B cell (primary cell): ENCODE measurements around the gene MYORG. TPM values are rescaled to one million over a fixed set of nuclear protein-coding genes. Genes with fewer than 3 reads are reported as not detected.

ENCODE experiments used
- ATAC-seq: fragments of 200-7000 bp; cut with Tn5 transposase; one replicate; pipeline ENCODE4 v1.10.0; 2021; ENCODE audit warnings: low read depth, mild to moderate bottlenecking, moderate number of reproducible peaks, moderate library complexity
- CTCF ChIA-PET: fragments of 350-600 bp; sonication (Branson Sonifier 250); formaldehyde crosslinking; loops from one replicate; lab custom pipeline; 2021; ENCODE audit warnings: antibody characterized with exemption, inconsistent platforms; lab: Charles Lee
- POLR2A ChIA-PET: fragments of 350-600 bp; sonication (Branson Sonifier 250); formaldehyde crosslinking; loops from one replicate; lab custom pipeline; 2021; ENCODE audit warnings: antibody characterized with exemption; lab: Charles Lee
- DNase-seq: peaks from one replicate; pipeline ENCODE4 v3.0.0; 2013
- H2AFZ ChIP-seq: 2 replicates; pipeline ENCODE4 v1.6.1; 2012; ENCODE audit warnings: mild to moderate bottlenecking, low read depth, low read length; ENCODE audit not compliant: insufficient read depth, poor library complexity, severe bottlenecking
- H3K27ac ChIP-seq, 2 donors: 1 replicate in 1 of 2; 2 replicates in 1 of 2; pipeline ENCODE4 v1.5.1; 2012 to 2013; ENCODE audit warnings: low read length in 2 of 2, mild to moderate bottlenecking in 2 of 2, moderate library complexity in 1 of 2
- H3K27me3 ChIP-seq, 4 experiments: fragments of 200-600 bp in 1 of 4; sonication (generic) in 1 of 4; replicated peaks in 1 of 4; 1 replicate in 2 of 4; 2 replicates in 2 of 4; pipeline versions ENCODE4 v1.6.1 to v1.7.0; 2013 to 2016; ENCODE audit warnings: low read length in 3 of 4, mild to moderate bottlenecking in 2 of 4, mixed read lengths in 1 of 4, moderate library complexity in 1 of 4; ENCODE audit not compliant: insufficient read depth in 4 of 4, control insufficient read depth in 3 of 4; ENCODE audit errors: control extremely low read depth in 1 of 4
- H3K36me3 ChIP-seq, 2 experiments: replicated peaks in 1 of 2; 1 replicate in 1 of 2; 2 replicates in 1 of 2; pipeline versions ENCODE4 v1.6.1 to v1.7.1; 2013; ENCODE audit warnings: low read length in 1 of 2; ENCODE audit not compliant: insufficient read depth in 2 of 2, control insufficient read depth in 1 of 2; ENCODE audit errors: control extremely low read depth in 1 of 2, extremely low read depth in 1 of 2
- H3K4me1 ChIP-seq, 2 donors: fragments of 200-600 bp in 1 of 2; sonication (generic) in 1 of 2; 1 replicate in 1 of 2; 2 replicates in 1 of 2; pipeline versions ENCODE4 v1.5.1 to v1.6.1; 2013 to 2017; ENCODE audit warnings: low read length in 2 of 2; ENCODE audit not compliant: control insufficient read depth in 2 of 2, insufficient read depth in 2 of 2
- H3K4me2 ChIP-seq: replicated peaks from 2 replicates; pipeline ENCODE3; 2012; ENCODE audit warnings: mild to moderate bottlenecking, low read depth, low read length; ENCODE audit not compliant: poor library complexity, severe bottlenecking
- H3K4me3 ChIP-seq, 5 experiments: fragments of 200-600 bp in 1 of 5; sonication (generic) in 1 of 5; 1 replicate in 3 of 5; 2 replicates in 2 of 5; pipeline versions ENCODE4 v1.5.1 to v1.7.0; 2011 to 2016; ENCODE audit warnings: low read length in 4 of 5, mild to moderate bottlenecking in 4 of 5, low read depth in 2 of 5, control low read depth in 1 of 5, moderate library complexity in 1 of 5; ENCODE audit not compliant: insufficient read depth in 1 of 5; ENCODE audit errors: control extremely low read depth in 1 of 5, extremely low read depth in 1 of 5
- H3K79me2 ChIP-seq: fragments of 200-600 bp; sonication (generic); one replicate; pipeline ENCODE4 v1.6.0; 2016; ENCODE audit warnings: low read length; ENCODE audit not compliant: control insufficient read depth, insufficient read depth
- H3K9ac ChIP-seq: fragments of 200-600 bp; sonication (generic); 2 replicates; pipeline ENCODE4 v1.6.1; 2017; ENCODE audit warnings: mild to moderate bottlenecking, low read length, moderate library complexity
- H3K9me3 ChIP-seq, 3 donors: one replicate each; pipeline versions ENCODE4 v1.6.1 to v1.7.1; 2013; ENCODE audit warnings: low read length in 2 of 3; ENCODE audit not compliant: control insufficient read depth in 2 of 3, insufficient read depth in 1 of 3; ENCODE audit errors: control extremely low read depth in 1 of 3
- H4K20me1 ChIP-seq: 2 replicates; pipeline ENCODE4 v1.6.0; 2012; ENCODE audit warnings: mild to moderate bottlenecking, low read length; ENCODE audit not compliant: insufficient read depth, control insufficient read depth, poor library complexity, severe bottlenecking
- H3K27ac Mint-ChIP-seq: one replicate; pipeline ENCODE4 v1.8.0; 2021; ENCODE audit warnings: mixed read lengths
- H3K27me3 Mint-ChIP-seq: one replicate; pipeline ENCODE4 v1.8.0; 2021; ENCODE audit warnings: mixed read lengths
- H3K4me1 Mint-ChIP-seq: one replicate; pipeline ENCODE4 v1.8.0; 2021; ENCODE audit warnings: mixed read lengths
- H3K4me3 Mint-ChIP-seq: one replicate; pipeline ENCODE4 v1.8.0; 2021; ENCODE audit warnings: mixed read lengths
- H3K9me3 Mint-ChIP-seq: one replicate; pipeline ENCODE4 v1.8.0; 2022; ENCODE audit warnings: mixed read lengths; ENCODE audit not compliant: insufficient read depth
- CTCF ChIP-seq: fragments of 200-600 bp; IDR thresholded peaks from one replicate; pipeline ENCODE4 v1.8.0; 2022; ENCODE audit warnings: antibody characterized with exemption, mild to moderate bottlenecking
- EZH2 ChIP-seq: IDR thresholded peaks from 2 replicates; pipeline ENCODE4 v1.6.1; 2012; ENCODE audit warnings: borderline replicate concordance, low read depth, mild to moderate bottlenecking, moderate library complexity, low read length; ENCODE audit not compliant: insufficient read depth, poor library complexity, severe bottlenecking
- WGBS: methylation state at CpG from one replicate; pipeline ENCODE4 v1.1.5; 2013; ENCODE audit warnings: missing lambda C conversion rate; ENCODE audit not compliant: insufficient coverage; 5-methylcytosine and 5-hydroxymethylcytosine counted together
- intact Hi-C: fragments of 100-400 bp; cut with micrococcal nuclease; formaldehyde crosslinking; loops from one replicate; pipeline ENCODE4 v1.10.0; 2022
- polyA plus RNA-seq: library from polyadenylated mRNA; depleted of rRNA; stranded (reverse); fragments of >200 nt; gene quantifications from 2 replicates; pipeline ENCODE4 v1.2.3, GENCODE V29; 2012
- total RNA-seq, 2 donors: library from RNA; stranded (reverse); fragments of 120-200 nt in 1 of 2; gene quantifications; 1 replicate in 1 of 2; 2 replicates in 1 of 2; pipeline versions ENCODE4 v1.2.3 to v1.2.4, GENCODE V29; 2013 to 2022

Gene MYORG
- total and polyA plus RNA-seq, 2 donors (not counting 1 experiment from before 2014, with no cell fraction given) = 0.27 to 0.37 TPM

GRCh38 chr9:34380034-34380510 is 3.4 kb upstream of the MYORG start:
- Mint-ChIP-seq H3K9me3 (no peaks in the 10 kb centered on the region), H3K27me3 (no peaks in the 10 kb centered on the region), H3K4me1 (peaks cover 43% of the 10 kb centered on the region), H3K27ac (peak overlapping the region; percentile 78), H3K4me3 (peak overlapping the region; percentile 91)
- ATAC-seq = no peak
- Histone ChIP-seq H3K4me3 (peak overlapping the region; percentile 19 to 74 (median 58)), H3K27ac (no peak overlapping the region), H3K4me1 (peaks cover 29 to 43% of the 10 kb centered on the region in 2 donors), H3K9me3 (peaks cover 0 to 14% (median 0%) of the 10 kb centered on the region in 3 donors), H4K20me1 (no peaks in the 10 kb centered on the region), H3K4me2 (peak overlapping the region; percentile 91), H2AFZ (peak overlapping the region; percentile 88), H3K27me3 (peaks cover 0 to 16% (median 4%) of the 10 kb centered on the region in 4 experiments), H3K79me2 (no peaks in the 10 kb centered on the region), H3K9ac (peak overlapping the region; percentile 69), H3K36me3 (no peaks in the 10 kb centered on the region)
- ChIA-PET POLR2A (interaction anchor here (0.6 to 1.0 kb wide), 4 partner anchors 79 to 717 kb away, joined by 3 to 6 read pairs (median 4); partner anchors contain the start of genes DNAI1 and FAM219A), CTCF (interaction anchor here (0.8 to 5.7 kb wide), 6 partner anchors 47 to 567 kb away, joined by 3 to 72 read pairs (median 8); partner anchors contain the start of gene RPP25L)
- DNase-seq = peak; percentile 51
- intact Hi-C loops = no loop called here
- TF ChIP-seq CTCF = no peak
- TF ChIP-seq EZH2 = no peak
- 17% methylated on average over 24 of the region's 24 CpGs for WGBS
